Endothelial cell of umbilical vein (primary cell): ENCODE data around the gene MKKS.

Experiments used
- EZH2 ChIP-seq: IDR thresholded peaks from 2 replicates; pipeline ENCODE4 v1.6.1; 2012; ENCODE audit warnings: borderline replicate concordance, low read depth, mild to moderate bottlenecking, moderate library complexity, low read length, inconsistent platforms; ENCODE audit not compliant: severe bottlenecking
- FOS ChIP-seq: IDR thresholded peaks from 2 replicates; pipeline ENCODE4 v1.6.1; 2011; ENCODE audit warnings: mild to moderate bottlenecking, low read length, moderate library complexity, borderline replicate concordance; ENCODE audit not compliant: insufficient read depth
- POLR2A ChIP-seq: IDR thresholded peaks from 2 replicates; pipeline ENCODE4 v1.6.1; 2012; ENCODE audit warnings: low read depth, mild to moderate bottlenecking, control low read depth, low read length
- POLR2AphosphoS5 ChIP-seq: IDR thresholded peaks from 2 replicates; pipeline ENCODE4 v1.6.1; 2012; ENCODE audit warnings: low read depth, mild to moderate bottlenecking, control low read depth, low read length, moderate library complexity; ENCODE audit not compliant: insufficient read depth
- TF ChIP-seq, protein P1 (sequence below), 2 donors: IDR thresholded peaks; 1 replicate in 1 of 2; 2 replicates in 1 of 2; pipeline ENCODE4 v1.5.1; 2011; ENCODE audit warnings: low read length in 2 of 2, mild to moderate bottlenecking in 2 of 2, moderate library complexity in 2 of 2, control low read depth in 1 of 2, inconsistent platforms in 1 of 2, low read depth in 1 of 2; ENCODE audit not compliant: insufficient read depth in 1 of 2; ENCODE audit errors: extremely low read depth in 1 of 2

GRCh38 chr20:10463622-10464021 lies 29.6 kb upstream of the MKKS start:
- TF ChIP-seq FOS, result no peak
- TF ChIP-seq POLR2A, result no peak
- TF ChIP-seq EZH2, result no peak
- TF ChIP-seq, protein P1, sequence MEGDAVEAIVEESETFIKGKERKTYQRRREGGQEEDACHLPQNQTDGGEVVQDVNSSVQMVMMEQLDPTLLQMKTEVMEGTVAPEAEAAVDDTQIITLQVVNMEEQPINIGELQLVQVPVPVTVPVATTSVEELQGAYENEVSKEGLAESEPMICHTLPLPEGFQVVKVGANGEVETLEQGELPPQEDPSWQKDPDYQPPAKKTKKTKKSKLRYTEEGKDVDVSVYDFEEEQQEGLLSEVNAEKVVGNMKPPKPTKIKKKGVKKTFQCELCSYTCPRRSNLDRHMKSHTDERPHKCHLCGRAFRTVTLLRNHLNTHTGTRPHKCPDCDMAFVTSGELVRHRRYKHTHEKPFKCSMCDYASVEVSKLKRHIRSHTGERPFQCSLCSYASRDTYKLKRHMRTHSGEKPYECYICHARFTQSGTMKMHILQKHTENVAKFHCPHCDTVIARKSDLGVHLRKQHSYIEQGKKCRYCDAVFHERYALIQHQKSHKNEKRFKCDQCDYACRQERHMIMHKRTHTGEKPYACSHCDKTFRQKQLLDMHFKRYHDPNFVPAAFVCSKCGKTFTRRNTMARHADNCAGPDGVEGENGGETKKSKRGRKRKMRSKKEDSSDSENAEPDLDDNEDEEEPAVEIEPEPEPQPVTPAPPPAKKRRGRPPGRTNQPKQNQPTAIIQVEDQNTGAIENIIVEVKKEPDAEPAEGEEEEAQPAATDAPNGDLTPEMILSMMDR (IDR thresholded peaks at IDR 0.05; ENCODE audit: extremely low read depth in 1 of 2, insufficient read depth in 1 of 2, low read depth in 1 of 2, low read length in 2 of 2), result no peak
- no peak for TF ChIP-seq POLR2AphosphoS5
